Muscle of arm (tissue), 14 donors: ENCODE measurements around the gene GGA3. TPM values are rescaled to one million over a fixed set of nuclear protein-coding genes. Genes with fewer than 3 reads are reported as not detected.
"Not testable (repeated sequence)": the region's sequence is repeated elsewhere in the genome, so short reads cannot be mapped to it uniquely, and the experiment has no call there.

Experiments
- DNase-seq: peaks from one replicate; pipeline ENCODE4 v3.0.0-alpha.2; 2013
- long read RNA-seq, 11 donors: transcript quantifications; one replicate each; lab custom pipeline, GENCODE V29; 2026
- polyA plus RNA-seq, 12 donors: library from polyadenylated mRNA; unstranded; fragments of 120-200 nt; gene quantifications; one replicate each; pipeline ENCODE4 v1.2.1, GENCODE V29; 2013; ENCODE audit not compliant: insufficient read length in 12 of 12

The GGA3 gene
- polyA plus RNA-seq = 10 to 100 TPM in 11 of 12 donors, not detected in 1; 27.8 to 68.7 (median 37.4) TPM
- long read RNA-seq, donor 1, partial matches to known transcripts = 0 of 1 reads
- long read RNA-seq, donor 1, other reads (novel, unspliced or antisense) = 0 of 1 reads
- long read RNA-seq, donor 2 = 0 reads
- long read RNA-seq, donor 3, partial matches to known transcripts = 0 of 2 reads
- long read RNA-seq, donor 3, other reads (novel, unspliced or antisense) = 0 of 2 reads
- long read RNA-seq, donor 4 = 0 reads
- long read RNA-seq, donor 5, full-length matches to known transcripts = 4 of 4 reads
- long read RNA-seq, donor 5, partial matches to known transcripts = 0 of 4 reads
- long read RNA-seq, donor 5, other reads (novel, unspliced or antisense) = 0 of 4 reads
- long read RNA-seq, donor 6, full-length matches to known transcripts = 1 of 1 reads
- long read RNA-seq, donor 6, partial matches to known transcripts = 0 of 1 reads
- long read RNA-seq, donor 6, other reads (novel, unspliced or antisense) = 0 of 1 reads
- long read RNA-seq, donor 7, partial matches to known transcripts = 0 of 1 reads
- long read RNA-seq, donor 7, other reads (novel, unspliced or antisense) = 0 of 1 reads
- long read RNA-seq, donor 8, partial matches to known transcripts = 81 of 149 reads
- long read RNA-seq, donor 8, other reads (novel, unspliced or antisense) = 67 of 149 reads
- long read RNA-seq, donor 9, partial matches to known transcripts = 0 of 1 reads
- long read RNA-seq, donor 9, other reads (novel, unspliced or antisense) = 0 of 1 reads
- long read RNA-seq, donor 10, full-length matches to known transcripts = 3 of 3 reads
- long read RNA-seq, donor 10, partial matches to known transcripts = 0 of 3 reads
- long read RNA-seq, donor 10, other reads (novel, unspliced or antisense) = 0 of 3 reads
- long read RNA-seq, donor 11, partial matches to known transcripts = 66 of 137 reads
- long read RNA-seq, donor 11, other reads (novel, unspliced or antisense) = 71 of 137 reads

GRCh38 chr17:75261336-75262111 is at the start of gene GGA3, which contains the start of gene MRPS7:
TSS of gene GGA3 (minus strand) at chr17:75261606. CDS start at chr17:75261587, 19 bp downstream.
TSS of gene MRPS7 (plus strand) at chr17:75261879. CDS start at chr17:75261901, 22 bp downstream.
- DNase-seq = peak; percentile 97

DNA sequence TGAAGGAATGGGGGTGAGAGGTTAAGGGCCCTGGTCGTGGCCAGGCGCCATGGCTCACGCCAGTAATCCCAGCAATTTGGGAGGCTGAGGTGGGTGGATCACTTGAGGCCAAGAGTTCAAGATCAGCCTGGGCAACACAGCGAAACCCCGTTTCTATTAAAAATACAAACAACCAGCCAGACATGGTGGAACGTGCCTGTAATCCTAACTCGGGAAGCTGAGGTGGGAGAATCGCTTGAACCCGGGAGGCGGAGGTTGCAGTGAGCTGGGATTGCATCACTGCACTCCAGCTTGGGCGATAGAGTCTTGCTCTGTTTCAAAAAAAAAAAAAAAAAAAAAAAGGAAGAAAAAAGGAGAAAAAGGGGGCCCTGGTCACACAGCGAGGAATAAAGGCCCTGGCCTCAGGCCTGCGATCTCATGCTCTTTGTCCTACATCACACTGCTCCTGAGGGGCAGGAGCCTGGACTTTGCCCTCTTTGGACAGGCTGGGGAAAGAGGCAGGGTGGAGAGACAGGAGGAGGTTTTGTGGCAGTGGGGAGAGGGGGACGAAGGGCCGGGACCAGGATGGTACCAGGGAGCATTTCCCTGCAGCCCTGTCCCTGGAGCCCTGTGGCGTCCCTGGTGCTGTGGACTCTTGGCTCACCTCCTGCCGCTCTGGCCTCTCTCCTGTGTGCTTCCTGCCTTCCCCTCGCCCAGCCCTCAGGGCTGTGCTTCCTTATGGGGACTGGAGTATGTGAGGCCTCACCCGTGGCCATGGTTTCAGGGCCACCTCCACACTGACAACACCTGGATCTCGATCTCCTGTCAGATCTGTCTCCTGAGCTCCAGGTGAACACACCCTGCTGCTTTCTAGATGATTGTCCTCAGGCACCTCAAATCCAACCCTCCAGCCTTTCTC is 47.6 kb upstream of the GGA3 start:
- DNase-seq = no peak

GRCh38 chr17:75307957-75308731 is 46.7 kb upstream of the GGA3 start:
- no peak for DNase-seq

DNA sequence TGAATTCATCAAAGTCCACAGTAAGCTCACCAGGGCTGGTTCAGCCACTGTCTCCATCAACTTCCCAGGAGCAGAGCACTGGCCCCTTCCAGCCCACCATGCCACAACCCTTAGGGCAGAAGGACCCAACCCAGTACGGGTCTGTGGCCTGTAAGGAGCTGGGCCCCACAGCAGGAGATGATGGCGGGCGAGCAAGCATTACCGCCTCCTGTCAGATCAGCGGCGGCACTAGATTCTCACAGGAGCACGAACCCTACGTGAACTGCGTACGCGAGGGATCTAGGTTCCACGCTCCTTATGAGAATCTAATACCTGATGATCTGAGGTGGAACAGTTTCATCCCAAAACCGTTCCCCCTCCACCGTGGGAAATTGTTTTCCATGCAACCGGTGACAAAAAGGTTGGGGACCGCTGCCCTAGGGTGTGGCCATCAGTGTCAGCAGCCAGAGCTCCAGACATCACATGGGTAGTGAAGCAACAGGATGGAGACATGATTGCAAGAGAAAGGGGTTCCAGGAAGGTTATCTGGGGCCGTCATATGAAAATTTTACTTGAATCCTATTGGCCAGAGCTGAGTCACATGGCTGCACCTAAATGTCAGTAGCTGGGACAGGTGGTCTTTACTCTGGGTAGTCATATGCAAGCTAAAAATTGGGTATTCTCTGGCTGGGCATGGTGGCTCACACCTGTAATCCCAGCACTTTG is 40.2 kb upstream of the GGA3 start:
- DNase-seq = no peak

- DNase-seq = no peak
Measured at GRCh38 chr17:75301049-75301448, 39.6 kb upstream of the GGA3 start.

DNA sequence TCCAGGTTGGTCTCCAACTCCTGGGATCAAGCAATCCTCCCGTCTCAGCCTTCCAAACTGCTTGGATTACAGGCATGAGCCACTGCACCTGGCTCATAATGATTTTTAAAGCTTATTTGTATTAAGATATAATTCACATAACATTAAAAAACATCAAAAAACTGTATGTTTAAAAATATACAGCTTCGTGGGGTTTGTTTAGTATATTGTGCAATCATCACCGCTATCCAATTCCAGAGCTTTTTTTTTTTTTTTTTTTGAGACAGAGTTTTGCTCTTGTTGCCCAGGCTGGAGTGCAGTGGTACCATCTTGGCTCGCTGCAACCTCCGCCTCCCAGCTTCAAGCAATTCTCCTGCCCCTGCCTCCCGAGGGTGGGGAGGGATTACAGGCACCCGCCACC is 38.9 kb upstream of the GGA3 start:
- DNase-seq = no peak

- no peak for DNase-seq
Measured at GRCh38 chr17:75295201-75296158, 34.1 kb upstream of the GGA3 start.

DNA sequence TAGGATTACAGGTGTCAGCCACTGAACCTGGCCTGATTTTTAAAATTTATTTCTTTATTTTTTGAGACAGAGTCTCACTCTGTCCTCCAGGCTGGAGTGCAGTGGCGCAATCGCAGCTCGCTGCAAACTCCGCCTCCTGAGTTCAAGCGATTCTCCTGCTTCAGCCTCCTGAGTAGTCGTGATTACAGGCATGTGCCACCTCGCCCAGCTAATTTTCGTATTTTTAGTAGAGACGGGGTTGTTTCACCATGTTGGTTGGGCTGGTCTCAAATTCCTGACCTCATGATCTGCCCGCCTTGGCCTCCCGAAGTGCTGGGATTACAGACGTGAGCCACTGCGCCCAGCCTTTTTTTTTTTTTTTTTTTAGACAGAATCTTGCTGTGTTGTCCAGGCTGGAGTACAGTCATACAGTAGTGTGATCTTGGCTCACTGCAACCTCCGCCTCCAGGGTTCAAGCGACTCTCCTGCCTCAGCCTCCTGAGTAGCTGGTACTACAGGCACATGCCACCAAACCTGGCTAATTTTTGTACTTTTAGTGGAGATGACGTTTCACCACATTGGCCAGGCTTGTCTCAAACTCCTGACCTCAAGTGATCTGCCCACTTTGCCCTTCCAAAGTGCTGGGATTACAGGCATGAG is 31.5 kb upstream of the GGA3 start:
- not testable (repeated sequence) for DNase-seq

DNA sequence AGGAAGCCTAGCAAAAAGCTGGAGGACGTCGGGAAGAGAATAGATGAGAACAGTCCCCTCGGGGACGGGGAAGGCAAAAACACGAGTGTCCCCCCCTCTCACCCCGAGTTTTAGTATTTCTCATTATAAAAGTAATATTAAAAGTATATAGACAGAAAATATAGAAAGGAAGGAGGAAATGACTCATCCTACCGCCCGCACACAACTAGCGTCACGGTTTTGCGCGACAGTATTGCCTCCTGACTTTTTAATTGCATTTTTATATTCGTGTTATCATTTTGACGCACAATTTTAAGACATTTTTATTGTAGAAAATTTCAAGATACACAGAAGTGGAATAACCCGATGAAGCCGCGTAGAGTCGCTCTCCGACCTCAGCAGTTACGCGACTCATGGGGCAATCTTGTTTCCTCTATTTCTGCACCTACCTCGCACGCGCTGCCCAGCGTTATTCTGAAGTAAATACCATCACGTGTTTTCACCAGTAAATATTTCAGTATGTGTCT is 28.5 kb upstream of the GGA3 start:
- no peak for DNase-seq

- DNase-seq = peak; percentile 98
Measured at GRCh38 chr17:75289115-75289831, 27.9 kb upstream of the GGA3 start, which contains the start of gene SLC25A19. TSS of gene SLC25A19 (minus strand) at chr17:75289433. CDS start at chr17:75286764, 2,669 bp downstream.

DNA sequence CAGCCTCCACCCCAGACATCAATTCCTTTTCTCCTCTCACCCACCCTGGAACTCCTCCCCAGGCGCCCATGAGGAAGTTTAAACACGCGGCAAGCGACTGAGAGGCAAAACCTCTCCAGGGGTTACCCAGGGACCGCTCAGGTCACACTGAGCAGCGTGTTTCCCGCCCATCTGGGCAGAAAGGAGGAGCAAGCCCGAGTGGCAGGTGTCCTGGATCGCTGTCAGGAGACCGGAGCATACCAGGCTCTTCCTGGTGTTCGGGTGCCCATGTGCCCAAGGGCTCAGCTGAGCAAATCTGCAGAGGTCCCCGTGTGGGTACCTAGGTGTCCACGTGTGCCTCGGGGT is 27.3 kb upstream of the GGA3 start:
- DNase-seq = no peak

DNA sequence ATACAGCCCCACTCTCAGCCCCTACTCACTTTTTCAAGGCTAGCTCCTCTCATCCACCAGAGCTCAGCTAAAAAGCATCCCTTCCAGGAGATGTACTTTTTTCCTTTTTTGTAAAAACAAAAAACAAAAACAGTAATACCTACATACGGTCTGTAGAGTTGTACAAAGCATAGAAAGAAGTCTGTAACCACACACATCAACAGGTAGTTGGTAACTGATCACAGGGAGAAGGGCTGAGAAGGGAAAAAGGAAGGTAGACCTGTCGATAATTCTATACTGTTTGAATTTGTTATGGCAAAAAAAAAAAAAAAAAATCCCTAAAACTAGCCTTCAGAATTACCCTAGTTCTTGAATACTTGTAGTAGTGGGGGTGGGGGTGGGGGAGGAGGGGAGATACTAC is 27.0 kb upstream of the GGA3 start:
- no peak for DNase-seq

GRCh38 chr17:75287221-75287620 is 25.8 kb upstream of the GGA3 start:
- no peak for DNase-seq

DNA sequence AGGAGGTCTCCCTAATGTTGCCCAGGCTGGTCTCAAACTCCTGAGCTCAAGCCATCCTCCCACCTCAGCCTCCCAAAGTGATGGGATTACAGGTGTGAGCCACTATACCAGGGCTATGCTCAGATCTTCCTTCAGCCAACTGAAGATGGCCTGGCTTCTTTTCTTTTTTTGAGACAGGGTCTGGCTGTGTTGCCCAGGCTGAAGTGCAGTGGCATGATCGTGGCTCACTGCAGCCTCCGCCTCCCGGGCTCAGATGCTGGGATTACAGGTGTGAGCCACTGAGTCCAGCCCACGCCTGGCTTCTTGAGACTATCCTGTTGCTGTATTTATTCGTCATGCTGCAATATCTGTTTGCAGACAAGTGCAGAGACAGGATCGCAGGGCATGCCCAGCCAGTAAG is 23.7 kb upstream of the GGA3 start:
- DNase-seq = no peak

- not testable (repeated sequence) for DNase-seq
Measured at GRCh38 chr17:75280189-75280588, 18.8 kb upstream of the GGA3 start.

GRCh38 chr17:75277664-75278071 is 16.3 kb upstream of the GGA3 start:
- no peak for DNase-seq
